Body of pancreas (tissue), 4 donors: ENCODE data around the gene EMID1.

Experiments used
- POLR2A ChIP-seq, 3 donors: fragments of 450-650 bp; IDR thresholded peaks; one replicate each; pipeline ENCODE4 v1.6.1; 2016; ENCODE audit warnings: antibody characterized with exemption in 3 of 3, mild to moderate bottlenecking in 2 of 3
- TF ChIP-seq, protein P1 (sequence below), 7 experiments: fragments of 450-650 bp in 4 of 7; fragments of 200-600 bp in 3 of 7; sonication (generic) in 3 of 7; IDR thresholded peaks; one replicate each; pipeline ENCODE4 v1.5.1; 2016 to 2019; ENCODE audit warnings: antibody characterized with exemption in 7 of 7

- TF ChIP-seq, protein P1, sequence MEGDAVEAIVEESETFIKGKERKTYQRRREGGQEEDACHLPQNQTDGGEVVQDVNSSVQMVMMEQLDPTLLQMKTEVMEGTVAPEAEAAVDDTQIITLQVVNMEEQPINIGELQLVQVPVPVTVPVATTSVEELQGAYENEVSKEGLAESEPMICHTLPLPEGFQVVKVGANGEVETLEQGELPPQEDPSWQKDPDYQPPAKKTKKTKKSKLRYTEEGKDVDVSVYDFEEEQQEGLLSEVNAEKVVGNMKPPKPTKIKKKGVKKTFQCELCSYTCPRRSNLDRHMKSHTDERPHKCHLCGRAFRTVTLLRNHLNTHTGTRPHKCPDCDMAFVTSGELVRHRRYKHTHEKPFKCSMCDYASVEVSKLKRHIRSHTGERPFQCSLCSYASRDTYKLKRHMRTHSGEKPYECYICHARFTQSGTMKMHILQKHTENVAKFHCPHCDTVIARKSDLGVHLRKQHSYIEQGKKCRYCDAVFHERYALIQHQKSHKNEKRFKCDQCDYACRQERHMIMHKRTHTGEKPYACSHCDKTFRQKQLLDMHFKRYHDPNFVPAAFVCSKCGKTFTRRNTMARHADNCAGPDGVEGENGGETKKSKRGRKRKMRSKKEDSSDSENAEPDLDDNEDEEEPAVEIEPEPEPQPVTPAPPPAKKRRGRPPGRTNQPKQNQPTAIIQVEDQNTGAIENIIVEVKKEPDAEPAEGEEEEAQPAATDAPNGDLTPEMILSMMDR (IDR thresholded peaks at IDR 0.05): no peak
- no peak for TF ChIP-seq POLR2A (IDR thresholded peaks at IDR 0.05)
Observed at GRCh38 chr22:29208502-29208862, 2.8 kb downstream of the EMID1 start.
